Transverse colon (tissue), 4 donors: ENCODE results near the gene MAGI1. TPM values are rescaled to one million over a fixed set of nuclear protein-coding genes. Genes with fewer than 3 reads are reported as not detected.

Experiments used
- DNase-seq: peaks from one replicate; pipeline ENCODE4 v3.0.0-alpha.2; 2019
- H3K27ac ChIP-seq, 4 donors: fragments of 200-600 bp; sonication (generic); 2 replicates each; pipeline ENCODE4 v1.5.1; 2016 to 2018; ENCODE audit warnings: inconsistent platforms in 4 of 4
- H3K27me3 ChIP-seq: fragments of 200-600 bp; sonication (generic); 2 replicates; pipeline ENCODE4 v1.5.1; 2017; ENCODE audit warnings: inconsistent platforms
- H3K36me3 ChIP-seq, 4 donors: fragments of 200-600 bp; sonication (generic); 2 replicates each; pipeline ENCODE4 v1.5.1; 2017 to 2019; ENCODE audit warnings: inconsistent platforms in 4 of 4
- H3K4me1 ChIP-seq, 4 donors: fragments of 200-600 bp; sonication (generic); 2 replicates each; pipeline ENCODE4 v1.5.1; 2017 to 2020; ENCODE audit warnings: inconsistent platforms in 4 of 4
- H3K4me3 ChIP-seq, 4 donors: fragments of 200-600 bp; sonication (generic); 1 replicate in 1 of 4; 2 replicates in 3 of 4; pipeline versions ENCODE4 v1.5.1 to v1.6.1; 2017 to 2019; ENCODE audit warnings: inconsistent platforms in 4 of 4
- H3K9me3 ChIP-seq, 2 donors: fragments of 200-600 bp; sonication (generic); 2 replicates each; pipeline ENCODE4 v1.5.1; 2017 to 2019; ENCODE audit warnings: inconsistent platforms in 2 of 2
- EP300 ChIP-seq: sonication (generic); formaldehyde crosslinking; IDR thresholded peaks from one replicate; pipeline ENCODE4 v1.6.1; 2017; ENCODE audit warnings: antibody characterized with exemption, low read depth
- POLR2A ChIP-seq: fragments of 450-650 bp; IDR thresholded peaks from one replicate; pipeline ENCODE4 v1.6.1; 2016; ENCODE audit warnings: antibody characterized with exemption, mild to moderate bottlenecking, moderate library complexity
- POLR2AphosphoS5 ChIP-seq, 3 donors: sonication (generic); formaldehyde crosslinking; IDR thresholded peaks; one replicate each; pipeline ENCODE4 v1.6.1; 2016; ENCODE audit warnings: antibody characterized with exemption in 3 of 3
- WGBS, 2 donors: methylation state at CpG; one replicate each; pipeline ENCODE4 v1.1.5; 2018; ENCODE audit warnings: low coverage in 1 of 2; 5-methylcytosine and 5-hydroxymethylcytosine counted together
- in situ Hi-C, 4 donors: fragments of 200-750 bp; cut with MboI; loops; one replicate each; pipeline versions ENCODE4 v1.15.0 to v1.15.1; 2017; ENCODE audit warnings: low sequenced_read_pairs in 3 of 4, low pct_ligation_motif_present in 1 of 4, low pct_unique_long_range_greater_than_20kb in 1 of 4
- intact Hi-C: fragments of 100-400 bp; cut with DNase I; formaldehyde crosslinking; loops from one replicate; pipeline ENCODE4 v1.15.1; 2023; ENCODE audit warnings: low total_unique reads
- total RNA-seq, 4 donors: library from RNA; depleted of rRNA; stranded (reverse); fragments of >200 nt; gene quantifications; one replicate each; pipeline ENCODE4 v1.1.0, GENCODE V29; 2016
- TF ChIP-seq, protein P1 (sequence below), 5 experiments: fragments of 200-600 bp in 3 of 5; fragments of 450-650 bp in 2 of 5; sonication (generic) in 3 of 5; IDR thresholded peaks; 1 replicate in 2 of 5; 2 replicates in 3 of 5; pipeline ENCODE4 v1.5.1; 2016 to 2017; ENCODE audit warnings: antibody characterized with exemption in 5 of 5, inconsistent platforms in 3 of 5, mild to moderate bottlenecking in 2 of 5, moderate library complexity in 1 of 5

The MAGI1 gene
- total RNA-seq, 4 donors from 2014 or later, result 50.8 to 190 (median 67.4) TPM

DNA sequence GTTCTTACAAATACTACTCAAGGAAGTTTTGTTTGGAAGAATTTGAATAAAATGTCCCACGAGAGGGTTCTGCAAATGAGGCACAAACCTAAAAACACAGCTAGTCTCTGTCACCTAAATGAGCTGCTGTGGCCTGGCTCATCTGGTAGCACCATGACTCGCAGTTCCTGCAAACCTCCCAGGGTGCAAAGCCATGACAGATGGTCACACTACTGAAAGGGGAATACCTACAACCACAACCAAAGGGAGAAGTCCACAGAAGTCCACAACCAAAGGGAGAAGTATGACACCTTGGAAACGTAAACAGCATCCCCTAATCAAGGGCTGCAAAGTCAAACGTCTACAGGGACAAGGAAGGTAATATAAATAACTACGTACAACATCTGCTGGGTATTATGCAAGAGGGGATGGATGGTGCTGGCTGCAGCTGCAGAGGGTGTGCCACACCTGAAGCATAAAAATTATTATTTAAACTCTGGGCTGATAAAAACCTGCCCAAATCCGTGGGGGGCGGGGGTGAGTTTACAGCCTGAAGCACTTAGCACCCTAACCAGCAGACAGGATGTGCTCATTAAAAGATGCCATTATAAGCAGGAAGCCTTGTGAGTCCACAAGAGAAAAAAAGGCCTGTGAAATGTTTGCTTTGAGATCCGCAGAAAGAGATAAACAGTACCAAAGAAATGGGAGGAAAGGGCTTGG is 184.0 kb downstream of the MAGI1 start:
- peaks cover 0 to 19% (median 2%) of the 10 kb centered on the region in 4 donors for H3K4me1 ChIP-seq
- in situ Hi-C loops (no loop called here), intact Hi-C loops (no loop called here)
- 34 to 43% methylated on average over 7 to 8 of the region's 8 CpGs for WGBS, 2 donors
- DNase-seq, result peak; percentile 66
- no peaks in the 10 kb centered on the region for H3K36me3 ChIP-seq
- H3K27ac ChIP-seq, result peak overlapping the region; percentile 6 to 52 (median 26)
- no peaks in the 10 kb centered on the region for H3K9me3 ChIP-seq
- H3K27me3 ChIP-seq, result no peaks in the 10 kb centered on the region
- TF ChIP-seq EP300 (no peak), POLR2AphosphoS5 (IDR thresholded peaks at IDR 0.05) (peak in 2 of 3 donors; percentile 26 to 52)
- TF ChIP-seq, protein P1, sequence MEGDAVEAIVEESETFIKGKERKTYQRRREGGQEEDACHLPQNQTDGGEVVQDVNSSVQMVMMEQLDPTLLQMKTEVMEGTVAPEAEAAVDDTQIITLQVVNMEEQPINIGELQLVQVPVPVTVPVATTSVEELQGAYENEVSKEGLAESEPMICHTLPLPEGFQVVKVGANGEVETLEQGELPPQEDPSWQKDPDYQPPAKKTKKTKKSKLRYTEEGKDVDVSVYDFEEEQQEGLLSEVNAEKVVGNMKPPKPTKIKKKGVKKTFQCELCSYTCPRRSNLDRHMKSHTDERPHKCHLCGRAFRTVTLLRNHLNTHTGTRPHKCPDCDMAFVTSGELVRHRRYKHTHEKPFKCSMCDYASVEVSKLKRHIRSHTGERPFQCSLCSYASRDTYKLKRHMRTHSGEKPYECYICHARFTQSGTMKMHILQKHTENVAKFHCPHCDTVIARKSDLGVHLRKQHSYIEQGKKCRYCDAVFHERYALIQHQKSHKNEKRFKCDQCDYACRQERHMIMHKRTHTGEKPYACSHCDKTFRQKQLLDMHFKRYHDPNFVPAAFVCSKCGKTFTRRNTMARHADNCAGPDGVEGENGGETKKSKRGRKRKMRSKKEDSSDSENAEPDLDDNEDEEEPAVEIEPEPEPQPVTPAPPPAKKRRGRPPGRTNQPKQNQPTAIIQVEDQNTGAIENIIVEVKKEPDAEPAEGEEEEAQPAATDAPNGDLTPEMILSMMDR (IDR thresholded peaks at IDR 0.05), result no peak
- H3K4me3 ChIP-seq, result no peak overlapping the region

DNA sequence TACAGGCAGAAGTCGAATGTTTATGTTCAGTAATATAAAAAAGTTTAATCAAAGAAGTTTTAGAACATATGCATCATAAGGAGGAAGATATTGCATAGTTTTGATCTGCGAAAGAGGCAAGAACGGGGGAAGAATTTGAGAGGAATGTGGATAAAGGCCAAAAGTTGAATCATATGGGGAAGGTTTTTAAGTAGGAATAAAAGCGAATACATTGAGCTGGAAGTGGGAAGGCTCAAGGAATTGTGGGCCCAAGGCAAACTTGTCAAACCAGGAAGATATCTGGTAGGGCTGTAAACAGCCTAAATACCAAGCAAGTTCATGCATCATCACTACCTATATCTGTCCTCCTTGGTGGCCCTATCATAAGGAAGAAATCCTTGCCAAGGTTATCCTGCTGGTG is 186.9 kb downstream of the MAGI1 start:
- H3K9me3 ChIP-seq, result no peaks in the 10 kb centered on the region
- H3K27ac ChIP-seq, result peak overlapping the region in 1 of 4 donors; percentile 37
- peaks cover 0 to 10% (median 2%) of the 10 kb centered on the region in 4 donors for H3K4me1 ChIP-seq
- TF ChIP-seq POLR2AphosphoS5 (IDR thresholded peaks at IDR 0.05) (no peak), EP300 (no peak), POLR2A (no peak)
- TF ChIP-seq, protein P1 (IDR thresholded peaks at IDR 0.05), result no peak
- DNase-seq, result no peak
- WGBS, 2 donors, result 63 to 79% methylated on average over 4 of the region's 4 CpGs
- intact Hi-C loops, result no loop called here
- no peaks in the 10 kb centered on the region for H3K27me3 ChIP-seq
- in situ Hi-C loops, result no loop called here
- H3K4me3 ChIP-seq, result no peak overlapping the region
- no peaks in the 10 kb centered on the region for H3K36me3 ChIP-seq

DNA sequence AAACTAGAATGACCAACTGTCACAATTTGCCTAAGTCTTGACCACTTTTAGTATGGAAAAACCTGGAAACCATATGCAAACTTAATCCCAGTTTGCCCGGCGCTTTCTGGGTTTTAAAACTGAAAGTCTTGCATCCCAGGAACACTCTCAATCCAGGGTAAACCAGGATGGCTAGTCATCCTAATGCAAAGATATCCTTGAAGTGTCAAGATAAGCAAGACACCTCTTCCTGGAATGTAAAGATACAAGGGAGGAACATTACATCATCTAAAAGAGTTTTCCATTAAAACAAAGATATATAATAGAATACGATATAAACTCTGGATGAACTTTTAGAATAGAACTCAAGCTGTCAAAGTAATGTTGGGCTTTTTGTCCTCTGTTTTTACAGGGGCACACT is 188.5 kb downstream of the MAGI1 start:
- in situ Hi-C loops (no loop called here), intact Hi-C loops (no loop called here)
- H3K27me3 ChIP-seq, result no peaks in the 10 kb centered on the region
- TF ChIP-seq EP300, result no peak
- TF ChIP-seq, protein P1 (IDR thresholded peaks at IDR 0.05), result no peak
- TF ChIP-seq POLR2A, result no peak
- TF ChIP-seq POLR2AphosphoS5 (IDR thresholded peaks at IDR 0.05), result no peak
- no peaks in the 10 kb centered on the region for H3K36me3 ChIP-seq
- WGBS, 2 donors, result 90 to 93% methylated on average over 3 of the region's 3 CpGs
- peaks cover 0 to 5% (median 2%) of the 10 kb centered on the region in 4 donors for H3K4me1 ChIP-seq
- H3K27ac ChIP-seq, result peak overlapping the region in 1 of 4 donors; percentile 25
- DNase-seq, result no peak
- no peaks in the 10 kb centered on the region for H3K9me3 ChIP-seq
- no peak overlapping the region for H3K4me3 ChIP-seq

DNA sequence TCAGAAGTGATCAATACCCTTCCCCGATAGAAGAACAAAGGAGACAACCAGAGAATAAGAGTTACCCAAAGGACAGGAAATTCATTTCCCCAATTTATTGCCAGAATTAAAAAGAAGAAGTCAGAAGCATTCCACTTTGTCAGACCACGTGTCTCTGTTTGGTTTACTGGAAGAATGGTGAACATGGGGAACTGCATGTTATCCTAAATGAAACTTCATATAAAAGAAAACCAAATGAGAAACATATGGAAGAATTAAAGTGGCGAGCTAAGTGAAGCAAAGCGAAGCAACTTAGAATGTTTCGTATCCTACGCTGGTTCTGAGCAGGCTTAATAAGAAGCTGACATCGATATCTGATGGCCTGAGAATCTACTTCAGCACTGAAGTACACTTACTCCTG is 190.7 kb downstream of the MAGI1 start:
- DNase-seq, result no peak
- Histone ChIP-seq H3K27me3 (no peaks in the 10 kb centered on the region), H3K36me3 (no peaks in the 10 kb centered on the region), H3K4me1 (peaks cover 0 to 3% (median 0%) of the 10 kb centered on the region in 4 donors), H3K9me3 (no peaks in the 10 kb centered on the region), H3K4me3 (no peak overlapping the region), H3K27ac (no peak overlapping the region)
- intact Hi-C loops, result no loop called here
- in situ Hi-C loops, result no loop called here
- 84 to 86% methylated on average over 6 to 7 of the region's 7 CpGs for WGBS, 2 donors
- TF ChIP-seq EP300 (no peak), POLR2AphosphoS5 (IDR thresholded peaks at IDR 0.05) (no peak), POLR2A (no peak)
- TF ChIP-seq, protein P1 (IDR thresholded peaks at IDR 0.05), result no peak
